Stimulated activated CD4-positive, alpha-beta T cell treated with anti-CD3 and anti-CD28 coated beads, TNF-alpha, amount 100 ng/mL, for 24 hours (primary cell): ENCODE measurements around the gene UMODL1.

Source experiments
- DNase-seq, 3 experiments: peaks; one replicate each; pipeline ENCODE4 v3.0.0-alpha.2; 2020; ENCODE audit warnings: low read depth in 3 of 3

UMODL1 gene

GRCh38 chr21:42039911-42040351, 31.2 kb upstream of the UMODL1 start:
- DNase-seq = no peak

- no peak for DNase-seq
Observed at GRCh38 chr21:42040411-42041180, 30.5 kb upstream of the UMODL1 start.

- DNase-seq = no peak
Observed at GRCh38 chr21:42041246-42041645, 29.9 kb upstream of the UMODL1 start.

GRCh38 chr21:42041711-42042110, 29.4 kb upstream of the UMODL1 start:
- no peak for DNase-seq

GRCh38 chr21:42042651-42043050, 28.5 kb upstream of the UMODL1 start:
- no peak for DNase-seq

GRCh38 chr21:42043201-42043895, 27.8 kb upstream of the UMODL1 start:
- DNase-seq = no peak

GRCh38 chr21:42043961-42044360, 27.2 kb upstream of the UMODL1 start:
- no peak for DNase-seq

- DNase-seq = no peak
Observed at GRCh38 chr21:42044871-42045495, 26.1 kb upstream of the UMODL1 start.

- DNase-seq = no peak
Observed at GRCh38 chr21:42047821-42048613, 23.1 kb upstream of the UMODL1 start.

- DNase-seq = no peak
Observed at GRCh38 chr21:42048870-42049577, 22.1 kb upstream of the UMODL1 start.

GRCh38 chr21:42049578-42050430, 21.3 kb upstream of the UMODL1 start:
- no peak for DNase-seq

- no peak for DNase-seq
Observed at GRCh38 chr21:42051788-42052187, 19.3 kb upstream of the UMODL1 start.

- DNase-seq = no peak
Observed at GRCh38 chr21:42055425-42055824, 15.7 kb upstream of the UMODL1 start.

- no peak for DNase-seq
Observed at GRCh38 chr21:42056468-42056867, 14.6 kb upstream of the UMODL1 start.

- no peak for DNase-seq
Observed at GRCh38 chr21:42056996-42057689, 14.0 kb upstream of the UMODL1 start.

- no peak for DNase-seq
Observed at GRCh38 chr21:42057851-42058437, 13.2 kb upstream of the UMODL1 start.

GRCh38 chr21:42058631-42059111, 12.4 kb upstream of the UMODL1 start:
- DNase-seq = no peak

GRCh38 chr21:42059141-42059540, 12.0 kb upstream of the UMODL1 start:
- no peak for DNase-seq

- no peak for DNase-seq
Observed at GRCh38 chr21:42059721-42060120, 11.4 kb upstream of the UMODL1 start.
